ENCODE results near the gene CHP1. TPM values are rescaled to one million over a fixed set of nuclear protein-coding genes. Genes with fewer than 3 reads are reported as not detected.
"Not testable (repeated sequence)": the region's sequence is repeated elsewhere in the genome, so short reads cannot be mapped to it uniquely, and the experiment has no call there.

Gene CHP1
- total RNA-seq, 1 donor from 2014 or later, result 133 TPM

- no peaks in the 10 kb centered on the region for H3K9me3 ChIP-seq (ENCODE audit: low read depth)
- no peak overlapping the region for H3K4me3 Mint-ChIP-seq
These were observed 10.3 kb downstream of the CHP1 start for GRCh38 chr15:41241221-41241964.

DNA sequence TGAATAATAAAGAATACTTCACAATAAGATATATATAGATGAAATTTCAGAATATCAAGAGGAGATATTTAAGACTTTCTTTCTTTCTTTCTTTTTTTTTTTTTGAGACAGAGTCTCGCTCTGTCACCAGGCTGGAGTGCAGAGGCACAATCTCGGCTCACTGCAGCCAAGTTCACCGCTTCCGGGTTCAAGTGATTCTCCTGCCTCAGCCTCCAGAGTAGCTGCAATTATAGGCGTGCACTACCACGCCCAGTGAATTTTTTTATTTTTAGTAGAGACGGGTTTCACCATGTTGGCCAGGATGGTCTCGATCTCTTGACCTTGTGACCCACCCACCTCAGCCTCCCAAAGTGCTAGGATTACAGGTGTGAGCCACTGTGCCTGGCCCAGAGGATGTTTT, 19.7 kb downstream of the CHP1 start:
- H2AFZ ChIP-seq (replicated peaks); H3K27me3 Mint-ChIP-seq (ENCODE audit: insufficient read depth, low read depth); H3K4me3 Mint-ChIP-seq; H3K27ac Mint-ChIP-seq; H3K9me3 ChIP-seq (ENCODE audit: low read depth); H4K20me1 ChIP-seq (ENCODE audit: low read depth); H3K9ac ChIP-seq; H3K36me3 Mint-ChIP-seq; H3F3A ChIP-seq (ENCODE audit: low read depth); H3K4me1 Mint-ChIP-seq; H3K27ac ChIP-seq; H3K27me3 ChIP-seq; H3K79me2 ChIP-seq (ENCODE audit: low read depth); H3K36me3 ChIP-seq; H3K9me3 Mint-ChIP-seq; H3K4me3 ChIP-seq; H3K4me1 ChIP-seq; H3K4me2 ChIP-seq; DNase-seq (ENCODE audit: low spot score): not testable (repeated sequence)

More at GRCh38 chr15:41241221-41241964, 10.3 kb downstream of the CHP1 start:
- Histone ChIP-seq H3K4me2 (no peak overlapping the region), H3K79me2 (ENCODE audit: low read depth) (peaks cover 16% of the 10 kb centered on the region), H3K27me3 (no peaks in the 10 kb centered on the region), H3K4me3 (no peak overlapping the region), H3K4me1 (no peaks in the 10 kb centered on the region), H3K9ac (no peak overlapping the region), H4K20me1 (ENCODE audit: low read depth) (no peaks in the 10 kb centered on the region), H3F3A (ENCODE audit: low read depth) (no peaks in the 10 kb centered on the region), H3K36me3 (no peaks in the 10 kb centered on the region), H3K27ac (no peak overlapping the region), H2AFZ (replicated peaks) (no peak overlapping the region)
- Mint-ChIP-seq H3K4me1 (no peaks in the 10 kb centered on the region), H3K9me3 (no peaks in the 10 kb centered on the region), H3K27me3 (ENCODE audit: insufficient read depth, low read depth) (peaks cover 2% of the 10 kb centered on the region), H3K36me3 (peaks cover 13% of the 10 kb centered on the region), H3K27ac (no peak overlapping the region)
- TF ChIP-seq EZH2 (IDR thresholded peaks at IDR 0.05) (no peak), EZH2phosphoT487 (IDR thresholded peaks at IDR 0.05) (no peak)
- TF ChIP-seq, protein P1, sequence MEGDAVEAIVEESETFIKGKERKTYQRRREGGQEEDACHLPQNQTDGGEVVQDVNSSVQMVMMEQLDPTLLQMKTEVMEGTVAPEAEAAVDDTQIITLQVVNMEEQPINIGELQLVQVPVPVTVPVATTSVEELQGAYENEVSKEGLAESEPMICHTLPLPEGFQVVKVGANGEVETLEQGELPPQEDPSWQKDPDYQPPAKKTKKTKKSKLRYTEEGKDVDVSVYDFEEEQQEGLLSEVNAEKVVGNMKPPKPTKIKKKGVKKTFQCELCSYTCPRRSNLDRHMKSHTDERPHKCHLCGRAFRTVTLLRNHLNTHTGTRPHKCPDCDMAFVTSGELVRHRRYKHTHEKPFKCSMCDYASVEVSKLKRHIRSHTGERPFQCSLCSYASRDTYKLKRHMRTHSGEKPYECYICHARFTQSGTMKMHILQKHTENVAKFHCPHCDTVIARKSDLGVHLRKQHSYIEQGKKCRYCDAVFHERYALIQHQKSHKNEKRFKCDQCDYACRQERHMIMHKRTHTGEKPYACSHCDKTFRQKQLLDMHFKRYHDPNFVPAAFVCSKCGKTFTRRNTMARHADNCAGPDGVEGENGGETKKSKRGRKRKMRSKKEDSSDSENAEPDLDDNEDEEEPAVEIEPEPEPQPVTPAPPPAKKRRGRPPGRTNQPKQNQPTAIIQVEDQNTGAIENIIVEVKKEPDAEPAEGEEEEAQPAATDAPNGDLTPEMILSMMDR (IDR thresholded peaks at IDR 0.05), result no peak
- DNase-seq (ENCODE audit: low spot score), result no peak

GRCh38 chr15:41251411-41251810, 20.3 kb downstream of the CHP1 start:
- no peaks in the 10 kb centered on the region for H3K27me3 ChIP-seq
- H3K27ac Mint-ChIP-seq, result no peak overlapping the region
- H2AFZ ChIP-seq (replicated peaks), result no peak overlapping the region
- H3K27me3 Mint-ChIP-seq (ENCODE audit: insufficient read depth, low read depth), result peaks cover 2% of the 10 kb centered on the region
- H3K9ac ChIP-seq, result no peak overlapping the region
- no peak for DNase-seq (ENCODE audit: low spot score)
- H3K79me2 ChIP-seq (ENCODE audit: low read depth), result no peaks in the 10 kb centered on the region
- peaks cover 4% of the 10 kb centered on the region for H3K36me3 Mint-ChIP-seq
- no peaks in the 10 kb centered on the region for H3F3A ChIP-seq (ENCODE audit: low read depth)
- no peaks in the 10 kb centered on the region for H3K36me3 ChIP-seq
- H3K4me1 Mint-ChIP-seq, result no peaks in the 10 kb centered on the region
- no peaks in the 10 kb centered on the region for H3K9me3 ChIP-seq (ENCODE audit: low read depth)
- TF ChIP-seq EZH2 (IDR thresholded peaks at IDR 0.05) (no peak), EZH2phosphoT487 (IDR thresholded peaks at IDR 0.05) (no peak)
- TF ChIP-seq, protein P1 (IDR thresholded peaks at IDR 0.05), result no peak
- H3K27ac ChIP-seq, result no peak overlapping the region
- H3K4me2 ChIP-seq, result no peak overlapping the region
- no peaks in the 10 kb centered on the region for H3K9me3 Mint-ChIP-seq
- no peaks in the 10 kb centered on the region for H4K20me1 ChIP-seq (ENCODE audit: low read depth)
- no peaks in the 10 kb centered on the region for H3K4me1 ChIP-seq
- H3K4me3 ChIP-seq, result no peak overlapping the region
- no peak overlapping the region for H3K4me3 Mint-ChIP-seq

DNA sequence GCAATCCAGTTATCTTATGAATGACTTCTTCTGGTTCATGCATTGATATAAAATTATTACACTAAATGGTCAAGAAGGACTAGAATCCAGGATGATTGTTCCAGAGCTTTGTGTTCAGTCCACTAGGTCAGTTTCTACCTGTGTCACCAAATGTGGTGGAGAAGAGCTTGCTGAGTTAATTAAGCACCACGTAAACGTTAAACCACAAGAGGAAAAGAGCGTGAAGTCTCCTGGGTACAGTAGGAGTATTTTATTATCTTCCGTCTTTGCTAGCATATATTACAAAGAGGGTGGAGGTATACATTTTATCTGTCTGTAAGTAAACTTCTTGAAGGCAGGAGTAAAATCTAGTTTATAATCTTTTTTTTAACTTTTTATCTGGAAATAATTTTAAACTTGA, 23.5 kb downstream of the CHP1 start:
- Mint-ChIP-seq H3K27ac (no peak overlapping the region), H3K4me3 (no peak overlapping the region), H3K27me3 (ENCODE audit: insufficient read depth, low read depth) (no peaks in the 10 kb centered on the region), H3K4me1 (no peaks in the 10 kb centered on the region), H3K9me3 (no peaks in the 10 kb centered on the region), H3K36me3 (peaks cover 6% of the 10 kb centered on the region)
- Histone ChIP-seq H3K79me2 (ENCODE audit: low read depth) (no peaks in the 10 kb centered on the region), H3F3A (ENCODE audit: low read depth) (no peaks in the 10 kb centered on the region), H3K4me1 (no peaks in the 10 kb centered on the region), H2AFZ (replicated peaks) (no peak overlapping the region), H3K36me3 (no peaks in the 10 kb centered on the region), H3K9me3 (ENCODE audit: low read depth) (no peaks in the 10 kb centered on the region), H3K9ac (no peak overlapping the region), H3K4me3 (no peak overlapping the region), H3K4me2 (no peak overlapping the region), H4K20me1 (ENCODE audit: low read depth) (no peaks in the 10 kb centered on the region), H3K27me3 (no peaks in the 10 kb centered on the region), H3K27ac (no peak overlapping the region)
- TF ChIP-seq, protein P1 (IDR thresholded peaks at IDR 0.05), result no peak
- no peak for TF ChIP-seq EZH2phosphoT487 (IDR thresholded peaks at IDR 0.05)
- no peak for TF ChIP-seq EZH2 (IDR thresholded peaks at IDR 0.05)
- no peak for DNase-seq (ENCODE audit: low spot score)

All from neural progenitor cell (in vitro differentiated cells).